Naive thymus-derived CD8-positive, alpha-beta T cell (primary cell): Measurements from ENCODE around the gene OR8D2. TPM values are rescaled to one million over a fixed set of nuclear protein-coding genes. Genes with fewer than 3 reads are reported as not detected.

Source experiments
- ATAC-seq, 2 donors: fragments of 150-1000 bp; cut with Tn5 transposase in 1 of 2; sonication (Bioruptor Pico), chemical (Tn5 transposase) in 1 of 2; 1 replicate in 1 of 2; 2 replicates in 1 of 2; pipeline ENCODE4 v1.10.0; 2021; ENCODE audit warnings: mild to moderate bottlenecking in 2 of 2, moderate library complexity in 2 of 2
- POLR2A ChIA-PET: fragments of 350-600 bp; sonication (Branson Sonifier 250); formaldehyde crosslinking; loops from one replicate; lab custom pipeline; 2021; ENCODE audit warnings: antibody characterized with exemption; lab: Charles Lee
- DNase-seq, 10 donors: peaks; one replicate each; pipeline versions ENCODE4 v3.0.0 to v3.0.0-alpha.2; 2020 to 2022
- H3K27ac Mint-ChIP-seq, 10 donors: one replicate each; pipeline ENCODE4 v1.8.0; 2020 to 2022; ENCODE audit warnings: mild to moderate bottlenecking in 10 of 10, mixed read lengths in 10 of 10, moderate library complexity in 4 of 10, inconsistent platforms in 1 of 10
- H3K27me3 Mint-ChIP-seq, 5 donors: one replicate each; pipeline ENCODE4 v1.8.0; 2021 to 2022; ENCODE audit warnings: mixed read lengths in 5 of 5
- H3K36me3 Mint-ChIP-seq, 3 donors: one replicate each; pipeline ENCODE4 v1.8.0; 2020 to 2022; ENCODE audit warnings: mixed read lengths in 3 of 3, mild to moderate bottlenecking in 2 of 3, inconsistent platforms in 1 of 3
- H3K4me1 Mint-ChIP-seq, 4 donors: one replicate each; pipeline ENCODE4 v1.8.0; 2021 to 2022; ENCODE audit warnings: mixed read lengths in 4 of 4
- H3K4me3 Mint-ChIP-seq, 10 donors: one replicate each; pipeline ENCODE4 v1.8.0; 2020 to 2022; ENCODE audit warnings: mild to moderate bottlenecking in 10 of 10, mixed read lengths in 10 of 10, moderate library complexity in 6 of 10, inconsistent platforms in 1 of 10
- H3K9me3 Mint-ChIP-seq, 9 donors: one replicate each; pipeline ENCODE4 v1.8.0; 2020 to 2022; ENCODE audit warnings: mixed read lengths in 9 of 9, mild to moderate bottlenecking in 3 of 9, inconsistent platforms in 1 of 9, moderate library complexity in 1 of 9
- polyA plus RNA-seq, 3 donors: library from polyadenylated mRNA; unstranded; fragments of 300-500 nt; fragmentation: Illumina TruSeq; gene quantifications; one replicate each; pipeline ENCODE4 v1.2.3, GENCODE V29; 2021
- total RNA-seq, 8 experiments: library from RNA in 2 of 8; stranded (reverse) in 2 of 8; gene quantifications; one replicate each; pipeline ENCODE4 v1.2.3 and lab custom pipeline; 2021 to 2026

Gene OR8D2
- total and polyA plus RNA-seq, 5 experiments from 2014 or later: not detected

DNA sequence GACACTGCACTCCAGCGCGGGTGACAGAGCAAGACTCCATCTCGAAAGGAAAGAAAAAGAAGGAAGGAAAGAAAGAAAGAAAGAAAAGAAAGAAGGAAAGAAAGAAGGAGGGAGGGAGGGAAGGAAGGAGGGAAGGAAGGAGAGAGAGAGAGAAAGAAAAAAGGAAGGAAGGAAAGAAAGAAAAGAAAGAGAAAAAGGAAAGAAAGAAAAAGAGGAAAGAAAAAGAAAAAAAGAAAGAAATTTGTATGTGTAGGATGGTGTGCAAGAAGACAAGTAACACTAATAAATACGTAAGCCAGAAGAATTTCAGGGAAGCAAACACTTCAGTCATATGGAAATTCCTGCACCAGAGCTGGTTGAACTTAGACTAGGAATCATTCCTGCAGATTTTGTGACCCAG, 6.9 kb downstream of the OR8D2 start:
- Mint-ChIP-seq H3K36me3 (no peaks in the 10 kb centered on the region), H3K4me3 (no peak overlapping the region), H3K4me1 (no peaks in the 10 kb centered on the region), H3K27ac (no peak overlapping the region), H3K9me3 (no peaks in the 10 kb centered on the region), H3K27me3 (peaks cover 2 to 14% (median 4%) of the 10 kb centered on the region in 5 donors)
- POLR2A ChIA-PET: no interaction called here
- ATAC-seq (no peak), DNase-seq (no peak)

DNA sequence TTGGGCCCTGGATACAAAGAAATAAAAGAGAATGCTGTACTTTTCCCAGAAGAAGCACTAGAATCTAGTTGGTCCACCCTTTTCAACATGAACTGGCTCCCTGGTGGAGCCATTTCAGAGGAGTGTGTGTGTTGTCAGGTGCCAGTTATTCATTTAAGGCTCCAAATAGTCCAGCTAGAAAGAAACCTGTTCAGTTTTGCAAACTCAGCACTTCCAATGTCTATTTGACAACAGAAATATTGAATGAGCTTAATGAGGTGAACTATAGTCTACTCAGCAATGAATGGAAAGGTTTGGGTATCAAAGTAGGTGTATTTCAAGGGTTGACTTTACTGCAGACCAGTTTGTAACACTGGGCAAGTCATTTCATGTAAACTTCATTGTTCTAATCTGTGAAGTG, 8.3 kb downstream of the OR8D2 start:
- ATAC-seq (no peak), DNase-seq (no peak)
- Mint-ChIP-seq H3K36me3 (no peaks in the 10 kb centered on the region), H3K27me3 (peaks cover 2 to 17% (median 7%) of the 10 kb centered on the region in 5 donors), H3K4me1 (no peaks in the 10 kb centered on the region), H3K4me3 (no peak overlapping the region), H3K27ac (no peak overlapping the region), H3K9me3 (no peaks in the 10 kb centered on the region)
- POLR2A ChIA-PET: no interaction called here

DNA sequence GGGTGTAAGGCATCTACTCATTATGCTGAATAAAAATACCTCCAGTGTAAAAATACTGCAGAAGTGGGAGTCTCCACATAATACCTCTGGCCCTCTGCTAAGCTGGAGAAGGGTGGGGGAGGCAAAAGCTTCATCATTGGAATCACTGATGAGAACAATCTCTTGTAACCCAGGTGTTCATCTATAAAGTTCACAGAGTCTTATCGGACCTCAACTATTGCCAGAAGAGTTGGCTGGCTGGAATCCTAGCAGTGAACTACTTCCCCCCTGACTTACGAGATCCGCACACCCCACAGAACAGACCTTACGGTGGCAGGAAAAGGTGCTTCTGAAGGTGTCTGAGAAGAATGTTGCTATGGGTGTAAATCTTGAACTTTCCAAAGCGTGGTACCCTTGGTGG, 8.7 kb downstream of the OR8D2 start:
- H3K27ac Mint-ChIP-seq: no peak overlapping the region
- H3K36me3 Mint-ChIP-seq: no peaks in the 10 kb centered on the region
- no peaks in the 10 kb centered on the region for H3K9me3 Mint-ChIP-seq
- H3K4me1 Mint-ChIP-seq: no peaks in the 10 kb centered on the region
- POLR2A ChIA-PET: no interaction called here
- no peak overlapping the region for H3K4me3 Mint-ChIP-seq
- DNase-seq: no peak
- peaks cover 3 to 21% (median 4%) of the 10 kb centered on the region in 5 donors for H3K27me3 Mint-ChIP-seq
- no peak for ATAC-seq

DNA sequence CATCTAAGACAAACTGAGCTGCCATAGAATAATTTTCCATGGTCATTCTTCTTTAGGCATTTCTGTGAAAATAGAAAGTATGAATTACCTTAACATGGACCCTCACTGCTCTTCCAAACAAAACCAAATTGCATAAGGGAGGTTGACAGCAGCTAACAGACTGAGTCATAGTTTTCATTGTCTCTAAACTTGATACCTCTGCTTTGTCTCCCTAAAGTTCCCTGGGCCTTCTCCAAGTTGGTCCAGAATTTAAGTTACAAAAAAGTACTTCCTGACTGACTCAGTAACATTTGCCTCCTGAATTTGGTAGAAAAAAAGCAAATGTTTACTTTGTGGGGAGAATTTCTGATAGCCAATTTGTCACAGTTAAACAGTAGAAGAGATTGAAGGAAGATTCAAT, 9.3 kb downstream of the OR8D2 start:
- DNase-seq (no peak), ATAC-seq (no peak)
- H3K4me1 Mint-ChIP-seq: no peaks in the 10 kb centered on the region
- H3K9me3 Mint-ChIP-seq: no peaks in the 10 kb centered on the region
- POLR2A ChIA-PET: no interaction called here
- H3K36me3 Mint-ChIP-seq: no peaks in the 10 kb centered on the region
- H3K27ac Mint-ChIP-seq: no peak overlapping the region
- peaks cover 3 to 24% (median 4%) of the 10 kb centered on the region in 5 donors for H3K27me3 Mint-ChIP-seq
- no peak overlapping the region for H3K4me3 Mint-ChIP-seq

DNA sequence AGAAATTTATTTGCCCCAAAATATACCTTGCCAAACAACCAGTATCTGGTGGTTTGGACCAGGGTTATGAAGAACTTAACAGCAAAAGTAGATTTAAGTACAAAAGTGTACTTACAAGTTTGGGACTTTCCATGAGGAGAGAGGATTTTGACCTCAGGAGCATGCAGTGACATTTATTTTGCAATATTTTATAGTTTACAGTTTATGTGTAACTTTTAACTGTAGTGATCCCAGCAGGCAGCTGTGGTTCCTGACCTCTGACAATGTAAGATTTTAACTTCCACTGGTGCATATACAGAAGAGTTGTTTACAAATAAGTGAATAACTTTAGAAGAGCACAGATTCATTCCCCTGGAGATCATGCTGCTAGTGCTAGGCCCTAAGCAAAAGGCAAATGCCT, 12.9 kb downstream of the OR8D2 start:
- no peaks in the 10 kb centered on the region for H3K36me3 Mint-ChIP-seq
- no peaks in the 10 kb centered on the region for H3K4me1 Mint-ChIP-seq
- ATAC-seq (no peak), DNase-seq (no peak)
- no peak overlapping the region for H3K4me3 Mint-ChIP-seq
- H3K9me3 Mint-ChIP-seq: no peaks in the 10 kb centered on the region
- peaks cover 2 to 24% (median 4%) of the 10 kb centered on the region in 5 donors for H3K27me3 Mint-ChIP-seq
- POLR2A ChIA-PET: no interaction called here
- H3K27ac Mint-ChIP-seq: no peak overlapping the region

DNA sequence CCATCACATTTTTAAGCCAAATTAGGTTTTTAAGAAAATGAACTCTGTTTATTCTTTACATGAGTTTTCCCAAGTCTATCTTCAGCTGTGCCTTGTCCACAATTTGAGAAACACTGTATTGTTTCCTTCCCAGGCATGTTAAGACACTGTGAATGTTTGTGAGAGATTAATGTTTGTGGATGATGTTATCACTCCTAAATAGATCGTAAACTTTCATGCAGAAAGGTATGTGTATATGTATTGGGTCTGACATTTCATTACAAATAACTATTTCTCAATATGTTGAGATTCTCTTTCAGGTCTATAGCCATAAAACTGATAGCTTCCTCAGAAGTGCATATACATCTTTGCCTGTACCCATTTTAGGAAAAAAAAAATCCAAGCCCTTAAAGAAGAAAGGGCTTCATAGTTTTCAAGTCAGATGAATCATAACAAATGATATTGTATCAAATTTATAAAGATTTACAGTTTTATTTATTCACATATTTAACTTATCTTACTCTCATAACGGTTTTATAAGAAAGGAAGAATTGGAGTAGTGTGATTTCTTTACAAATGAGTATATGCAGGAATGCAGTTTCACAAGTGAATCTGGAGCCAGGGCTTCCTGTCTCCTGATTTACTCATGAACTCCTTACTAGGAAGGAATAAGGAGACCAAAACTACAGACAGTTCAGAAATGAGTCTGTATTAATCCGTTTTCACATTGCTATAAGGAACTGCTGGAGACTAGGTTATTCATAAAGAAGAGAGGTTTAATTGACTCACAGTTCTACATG, 17.5 kb downstream of the OR8D2 start:
- Mint-ChIP-seq H3K4me3 (no peak overlapping the region), H3K9me3 (peaks cover 0 to 9% (median 0%) of the 10 kb centered on the region in 9 donors), H3K27me3 (peaks cover 0 to 16% (median 2%) of the 10 kb centered on the region in 5 donors), H3K27ac (no peak overlapping the region), H3K36me3 (no peaks in the 10 kb centered on the region), H3K4me1 (no peaks in the 10 kb centered on the region)
- ATAC-seq (no peak), DNase-seq (no peak)
- POLR2A ChIA-PET: no interaction called here

DNA sequence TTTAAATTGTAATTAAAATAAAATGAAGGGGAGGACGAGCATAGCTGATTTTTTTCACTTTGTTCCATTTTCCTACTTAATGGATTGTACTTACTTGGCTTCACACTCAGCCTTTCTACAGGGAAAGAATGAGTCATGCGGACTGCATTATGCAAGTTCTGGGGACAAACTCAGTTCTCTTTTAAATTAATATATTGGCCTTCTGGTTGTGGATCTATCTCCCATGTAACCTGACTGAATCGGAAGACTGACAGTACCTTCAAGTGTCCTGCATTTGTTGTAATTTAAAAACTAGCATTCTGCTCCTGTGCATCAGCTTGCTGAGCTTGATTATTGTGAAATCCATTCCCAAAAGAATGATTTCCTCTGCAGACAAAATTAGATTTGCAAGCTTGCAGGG, 18.4 kb downstream of the OR8D2 start:
- no peak overlapping the region for H3K27ac Mint-ChIP-seq
- no peaks in the 10 kb centered on the region for H3K4me1 Mint-ChIP-seq
- no peaks in the 10 kb centered on the region for H3K36me3 Mint-ChIP-seq
- no peak for ATAC-seq
- no peak overlapping the region for H3K4me3 Mint-ChIP-seq
- peaks cover 0 to 6% (median 0%) of the 10 kb centered on the region in 5 donors for H3K27me3 Mint-ChIP-seq
- DNase-seq: no peak
- H3K9me3 Mint-ChIP-seq: peaks cover 0 to 9% (median 0%) of the 10 kb centered on the region in 9 donors
- POLR2A ChIA-PET: no interaction called here

DNA sequence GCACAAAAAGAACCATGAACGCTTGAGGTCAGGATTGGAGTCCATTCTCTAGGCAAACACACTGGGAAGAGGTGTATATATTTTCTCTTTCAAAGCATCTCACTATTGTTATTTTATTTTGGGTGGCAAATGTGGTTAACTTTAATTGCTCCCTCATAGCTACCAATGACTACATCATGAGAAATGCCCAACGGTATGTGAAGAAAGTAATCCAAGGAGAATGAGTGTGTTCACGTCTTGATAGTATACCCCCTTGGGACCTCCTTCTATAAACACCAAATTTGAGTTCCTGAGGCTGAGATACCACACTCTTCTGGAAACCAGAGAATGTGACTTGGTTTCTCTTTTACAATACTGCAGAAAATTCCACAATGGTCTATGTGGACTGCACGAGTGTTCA, 22.1 kb downstream of the OR8D2 start:
- ATAC-seq (no peak), DNase-seq (no peak)
- peaks cover 0 to 4% (median 0%) of the 10 kb centered on the region in 5 donors for H3K27me3 Mint-ChIP-seq
- H3K9me3 Mint-ChIP-seq: peaks cover 0 to 9% (median 0%) of the 10 kb centered on the region in 9 donors
- POLR2A ChIA-PET: no interaction called here
- no peak overlapping the region for H3K4me3 Mint-ChIP-seq
- no peak overlapping the region for H3K27ac Mint-ChIP-seq
- no peaks in the 10 kb centered on the region for H3K4me1 Mint-ChIP-seq
- H3K36me3 Mint-ChIP-seq: no peaks in the 10 kb centered on the region

DNA sequence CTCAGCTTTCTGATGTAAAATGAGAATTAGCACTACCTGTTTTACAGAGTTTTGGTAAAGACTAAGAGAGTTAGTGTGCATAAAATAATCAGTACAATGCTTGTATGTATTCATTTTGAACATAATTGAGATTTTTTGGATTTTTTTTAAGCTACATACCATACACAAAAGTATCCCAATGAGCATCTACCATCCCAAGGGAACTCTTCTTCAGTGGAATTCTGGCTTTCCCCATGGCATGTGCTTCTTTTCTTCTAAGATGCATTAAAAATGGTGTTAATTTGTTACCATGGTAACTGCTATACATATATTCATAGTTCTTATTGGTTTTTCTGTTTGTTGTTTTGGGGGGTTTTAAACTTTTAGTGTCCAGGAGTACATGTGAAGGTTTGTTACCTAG, 24.0 kb downstream of the OR8D2 start:
- Mint-ChIP-seq H3K4me1 (no peaks in the 10 kb centered on the region), H3K36me3 (peaks cover 0 to 7% (median 0%) of the 10 kb centered on the region in 3 donors), H3K27me3 (peaks cover 0 to 17% (median 4%) of the 10 kb centered on the region in 5 donors), H3K4me3 (no peak overlapping the region), H3K9me3 (peaks cover 0 to 12% (median 3%) of the 10 kb centered on the region in 9 donors), H3K27ac (no peak overlapping the region)
- DNase-seq: no peak
- POLR2A ChIA-PET: no interaction called here
- ATAC-seq: no peak

DNA sequence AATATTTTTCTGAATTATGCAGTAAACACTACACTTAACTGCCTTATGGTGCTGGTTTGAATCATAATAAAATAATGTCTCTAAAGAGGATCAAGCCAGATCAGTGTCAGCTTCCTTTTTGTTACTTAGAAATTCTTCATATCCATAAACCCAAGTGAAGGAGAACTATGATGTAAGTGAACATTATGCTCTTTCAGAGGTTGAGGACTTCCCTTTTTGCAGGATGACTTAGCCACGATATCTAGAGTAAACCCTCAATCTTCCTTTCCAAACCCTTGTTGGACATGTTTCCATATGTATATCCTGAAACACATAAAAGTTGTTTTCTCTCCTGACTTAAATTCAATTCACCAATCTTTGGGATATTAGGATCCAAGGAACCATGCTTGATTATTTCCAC, 25.3 kb downstream of the OR8D2 start:
- POLR2A ChIA-PET: no interaction called here
- no peak overlapping the region for H3K27ac Mint-ChIP-seq
- ATAC-seq: no peak

DNA sequence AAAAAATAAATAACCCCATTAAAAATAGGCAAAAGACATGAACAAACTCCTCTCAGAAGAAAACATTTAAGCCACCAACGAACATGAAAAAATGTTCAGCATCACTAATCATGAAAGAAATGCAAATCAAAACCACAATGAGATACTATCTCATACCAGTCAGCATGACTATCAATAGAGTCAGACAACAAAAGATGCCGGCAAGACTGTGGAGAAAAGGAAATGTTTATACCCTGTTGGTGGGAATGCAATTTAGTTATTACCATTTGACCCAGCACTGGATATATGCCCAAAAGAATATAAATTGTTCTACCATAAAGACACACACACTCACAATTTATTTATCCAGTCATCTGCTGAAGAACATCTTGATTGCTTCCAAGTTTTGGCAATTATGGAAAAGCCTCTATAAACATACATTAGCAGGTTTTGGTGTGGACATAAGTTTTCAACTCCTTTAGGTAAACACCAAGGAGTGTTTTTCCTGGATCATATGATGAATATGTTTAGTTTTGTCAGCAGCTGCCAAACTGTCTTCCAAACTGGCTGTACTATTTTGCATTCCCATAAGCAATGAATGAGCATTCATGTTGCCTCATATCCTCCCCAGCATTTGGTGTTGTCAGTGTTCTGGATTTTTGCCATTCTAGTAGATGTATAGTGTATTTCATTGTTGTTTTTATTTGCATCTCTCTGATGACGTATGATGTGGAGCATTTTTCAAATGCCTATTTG, 34.2 kb downstream of the OR8D2 start:
- H3K9me3 Mint-ChIP-seq: peaks cover 12 to 42% (median 23%) of the 10 kb centered on the region in 9 donors
- no peaks in the 10 kb centered on the region for H3K4me1 Mint-ChIP-seq
- ATAC-seq (no peak), DNase-seq (no peak)
- POLR2A ChIA-PET: no interaction called here
- no peaks in the 10 kb centered on the region for H3K36me3 Mint-ChIP-seq
- H3K4me3 Mint-ChIP-seq: no peak overlapping the region
- no peak overlapping the region for H3K27ac Mint-ChIP-seq
- peaks cover 0 to 7% (median 0%) of the 10 kb centered on the region in 5 donors for H3K27me3 Mint-ChIP-seq

More for the DNA sequence above, 25.3 kb downstream of the OR8D2 start:
- Mint-ChIP-seq H3K36me3 (peaks cover 0 to 7% (median 0%) of the 10 kb centered on the region in 3 donors), H3K4me1 (no peaks in the 10 kb centered on the region), H3K27me3 (peaks cover 2 to 17% (median 4%) of the 10 kb centered on the region in 5 donors), H3K9me3 (peaks cover 2 to 22% (median 5%) of the 10 kb centered on the region in 9 donors), H3K4me3 (no peak overlapping the region)
- DNase-seq: no peak

DNA sequence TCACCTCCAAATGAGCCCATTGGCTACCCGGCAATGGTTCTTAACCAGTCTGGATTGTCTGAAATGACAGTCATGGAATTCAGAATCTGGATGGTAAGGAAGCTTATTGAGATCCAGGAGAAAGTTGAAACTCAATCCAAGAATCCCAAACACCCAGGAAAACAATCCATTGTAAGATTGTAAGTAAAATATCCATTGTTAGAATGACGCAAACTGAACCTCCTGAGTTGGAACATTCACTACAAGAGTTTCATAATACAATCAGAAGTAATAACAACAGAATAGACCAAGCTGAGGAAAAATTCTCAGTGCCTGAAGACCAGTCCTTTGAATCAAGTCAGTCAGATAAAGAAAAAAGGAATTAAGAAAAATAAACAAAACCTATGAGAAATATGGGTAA, 41.7 kb downstream of the OR8D2 start:
- ATAC-seq: no peak
- H3K27ac Mint-ChIP-seq: no peak overlapping the region
- POLR2A ChIA-PET: no interaction called here
- no peaks in the 10 kb centered on the region for H3K4me1 Mint-ChIP-seq
- H3K36me3 Mint-ChIP-seq: no peaks in the 10 kb centered on the region
- H3K4me3 Mint-ChIP-seq: no peak overlapping the region
- H3K27me3 Mint-ChIP-seq: peaks cover 0 to 19% (median 4%) of the 10 kb centered on the region in 5 donors
- no peak for DNase-seq
- H3K9me3 Mint-ChIP-seq: peaks cover 3 to 41% (median 15%) of the 10 kb centered on the region in 9 donors

DNA sequence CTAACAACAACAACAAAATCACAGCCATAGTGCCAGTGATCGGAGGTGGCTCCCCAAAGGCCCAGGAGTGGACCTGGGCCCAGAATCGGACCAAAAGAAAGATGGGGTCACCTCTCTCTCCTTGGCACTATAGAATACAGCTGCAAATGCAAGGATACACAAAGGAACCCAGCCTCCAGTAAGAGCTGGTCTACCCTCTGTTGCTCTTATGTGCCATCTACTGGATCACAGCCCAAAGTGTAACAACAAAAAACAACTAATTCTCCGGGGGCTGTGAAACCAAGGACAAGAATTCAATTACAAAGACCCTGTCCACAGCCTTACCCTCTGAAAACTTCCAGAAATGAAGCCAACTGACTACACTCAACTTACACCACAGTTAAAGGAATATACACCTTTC, 42.2 kb downstream of the OR8D2 start:
- H3K36me3 Mint-ChIP-seq: no peaks in the 10 kb centered on the region
- H3K9me3 Mint-ChIP-seq: peaks cover 2 to 36% (median 14%) of the 10 kb centered on the region in 9 donors
- H3K27ac Mint-ChIP-seq: no peak overlapping the region
- POLR2A ChIA-PET: no interaction called here
- H3K4me3 Mint-ChIP-seq: no peak overlapping the region
- no peak for DNase-seq
- ATAC-seq: no peak
- H3K4me1 Mint-ChIP-seq: no peaks in the 10 kb centered on the region
- peaks cover 0 to 19% (median 4%) of the 10 kb centered on the region in 5 donors for H3K27me3 Mint-ChIP-seq
